Fibroblast of skin of right quadriceps (primary cell): Measurements from ENCODE around the gene FSHR.

Source experiments
- DNase-seq: peaks from one replicate; pipeline ENCODE4 v3.0.0-alpha.2; 2013

The FSHR gene, protein sequence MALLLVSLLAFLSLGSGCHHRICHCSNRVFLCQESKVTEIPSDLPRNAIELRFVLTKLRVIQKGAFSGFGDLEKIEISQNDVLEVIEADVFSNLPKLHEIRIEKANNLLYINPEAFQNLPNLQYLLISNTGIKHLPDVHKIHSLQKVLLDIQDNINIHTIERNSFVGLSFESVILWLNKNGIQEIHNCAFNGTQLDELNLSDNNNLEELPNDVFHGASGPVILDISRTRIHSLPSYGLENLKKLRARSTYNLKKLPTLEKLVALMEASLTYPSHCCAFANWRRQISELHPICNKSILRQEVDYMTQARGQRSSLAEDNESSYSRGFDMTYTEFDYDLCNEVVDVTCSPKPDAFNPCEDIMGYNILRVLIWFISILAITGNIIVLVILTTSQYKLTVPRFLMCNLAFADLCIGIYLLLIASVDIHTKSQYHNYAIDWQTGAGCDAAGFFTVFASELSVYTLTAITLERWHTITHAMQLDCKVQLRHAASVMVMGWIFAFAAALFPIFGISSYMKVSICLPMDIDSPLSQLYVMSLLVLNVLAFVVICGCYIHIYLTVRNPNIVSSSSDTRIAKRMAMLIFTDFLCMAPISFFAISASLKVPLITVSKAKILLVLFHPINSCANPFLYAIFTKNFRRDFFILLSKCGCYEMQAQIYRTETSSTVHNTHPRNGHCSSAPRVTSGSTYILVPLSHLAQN

GRCh38 chr2:49154140-49154539 is at the start of gene FSHR:
Gene FSHR, minus strand, starts transcription at chr2:49154515. Its CDS starts 98 bp downstream, at chr2:49154417.
- no peak for DNase-seq

DNA sequence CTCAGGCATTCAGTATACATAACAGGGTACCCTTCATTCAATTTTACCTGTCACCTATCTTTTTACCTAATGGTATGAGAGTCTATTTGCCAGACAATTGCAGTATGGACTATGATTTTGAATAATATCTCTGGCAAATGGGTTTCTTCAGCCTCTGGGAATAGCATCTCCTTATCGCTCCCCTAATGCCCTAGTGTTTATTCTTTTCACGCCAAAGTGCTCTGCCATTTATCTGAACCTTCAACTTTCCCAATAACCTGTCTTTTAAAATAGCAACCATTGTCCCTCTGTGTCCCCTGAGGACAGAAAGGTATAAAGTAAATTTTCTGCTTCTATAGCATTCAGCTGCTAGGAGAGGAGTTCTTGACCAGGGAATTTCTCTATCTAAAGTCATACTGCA is 45.0 kb upstream of the FSHR start:
- DNase-seq = no peak

DNA sequence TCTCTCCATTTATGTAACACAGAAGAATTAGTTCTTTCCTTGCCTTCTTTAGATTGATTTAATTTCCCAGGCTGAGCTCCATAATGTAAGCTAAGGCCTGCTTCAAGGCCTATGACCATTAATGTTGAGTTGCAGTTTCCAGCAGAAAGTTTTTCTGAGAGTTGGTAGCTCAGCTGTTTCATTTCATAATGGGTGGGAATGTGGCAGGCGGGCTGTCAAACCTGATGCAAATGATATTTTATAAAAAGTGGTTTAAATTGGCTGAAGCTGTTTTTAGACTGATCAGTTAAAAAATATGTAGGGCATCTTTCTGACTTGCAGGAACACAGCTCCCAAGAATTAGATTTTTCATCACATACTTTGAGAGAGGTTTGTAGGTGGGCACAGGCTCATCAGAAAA is 40.4 kb upstream of the FSHR start:
- DNase-seq = no peak

- DNase-seq = no peak
Measured at GRCh38 chr2:49192036-49192435, 37.7 kb upstream of the FSHR start.

DNA sequence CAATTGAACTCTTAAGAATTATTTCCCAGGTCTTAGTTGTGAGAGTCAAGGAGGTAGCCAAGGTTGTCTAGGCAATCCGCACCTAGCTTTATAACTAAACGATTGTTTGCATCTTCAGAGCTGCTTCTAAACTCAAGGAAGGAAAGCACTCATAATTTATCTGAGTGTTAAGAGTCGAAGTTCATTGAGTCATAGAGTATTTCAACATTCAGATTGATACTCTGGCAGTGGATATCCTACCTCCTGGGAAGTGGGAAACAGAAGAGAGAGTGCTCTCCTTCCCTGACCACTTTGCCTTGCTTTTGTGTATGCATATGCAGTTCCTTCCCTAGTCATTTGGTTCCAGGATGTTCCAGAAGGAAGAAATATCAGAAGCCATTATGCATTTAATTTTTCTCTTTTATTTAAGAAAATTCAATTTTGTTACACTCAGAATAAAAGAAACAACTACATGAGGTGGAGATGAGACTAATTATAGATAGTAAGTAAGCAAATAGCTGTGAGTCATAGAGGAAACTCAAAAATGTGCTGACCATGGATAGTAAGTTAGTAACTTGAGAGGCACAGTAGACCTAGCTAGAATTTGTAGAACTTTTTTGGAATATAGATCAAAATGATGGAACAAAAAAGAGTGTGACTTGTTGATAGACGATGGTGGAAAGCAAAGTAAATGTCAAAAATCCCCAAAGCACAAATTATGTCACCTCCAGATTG is 35.4 kb upstream of the FSHR start:
- no peak for DNase-seq

DNA sequence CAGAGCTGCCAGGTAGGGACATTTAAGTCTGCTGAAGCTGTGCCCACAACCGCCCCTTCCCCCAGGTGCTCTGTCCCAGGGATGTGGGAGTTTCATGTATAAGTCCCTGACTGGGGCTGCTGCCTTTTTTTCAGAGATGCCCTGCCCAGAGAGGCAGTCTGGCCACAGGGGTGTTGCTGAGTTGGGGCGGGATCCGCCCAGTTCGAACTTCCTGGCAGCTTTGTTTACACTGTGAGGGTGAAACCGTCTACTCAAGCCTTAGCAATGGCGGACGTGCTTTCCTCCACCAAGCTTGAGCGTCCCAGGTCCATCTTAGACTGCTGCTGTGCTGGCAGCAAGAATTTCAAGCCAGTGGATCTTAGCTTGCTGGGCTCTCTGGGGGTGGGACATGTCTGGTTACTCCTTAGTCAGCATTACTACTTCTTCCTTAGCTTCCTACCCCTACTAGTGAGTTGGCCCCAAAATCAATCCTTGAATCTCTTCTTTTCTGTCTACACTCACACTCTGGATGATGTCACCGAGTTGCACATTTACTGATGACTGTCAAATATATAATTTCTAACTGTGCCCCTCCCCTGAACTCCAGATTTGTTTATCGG is 31.8 kb upstream of the FSHR start:
- no peak for DNase-seq

DNA sequence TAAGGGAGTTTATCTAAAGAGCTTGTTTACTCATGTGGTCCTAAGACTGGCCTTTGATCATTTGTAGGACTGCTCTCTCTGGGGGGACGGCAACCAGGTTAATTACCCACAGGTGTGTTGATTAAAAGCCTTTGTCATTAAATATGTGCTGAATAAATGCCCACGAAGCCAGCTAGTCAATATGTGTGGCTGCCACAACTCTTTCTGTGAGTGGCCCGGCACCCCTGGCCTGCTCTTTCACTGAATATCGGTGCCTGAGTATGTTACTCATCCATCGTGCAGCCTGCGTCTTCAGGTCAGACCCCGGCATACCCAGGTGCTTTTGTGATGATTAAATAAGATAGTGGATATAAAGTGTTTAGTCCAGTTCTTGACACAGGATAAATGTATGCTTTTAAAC is 24.3 kb upstream of the FSHR start:
- no peak for DNase-seq

DNA sequence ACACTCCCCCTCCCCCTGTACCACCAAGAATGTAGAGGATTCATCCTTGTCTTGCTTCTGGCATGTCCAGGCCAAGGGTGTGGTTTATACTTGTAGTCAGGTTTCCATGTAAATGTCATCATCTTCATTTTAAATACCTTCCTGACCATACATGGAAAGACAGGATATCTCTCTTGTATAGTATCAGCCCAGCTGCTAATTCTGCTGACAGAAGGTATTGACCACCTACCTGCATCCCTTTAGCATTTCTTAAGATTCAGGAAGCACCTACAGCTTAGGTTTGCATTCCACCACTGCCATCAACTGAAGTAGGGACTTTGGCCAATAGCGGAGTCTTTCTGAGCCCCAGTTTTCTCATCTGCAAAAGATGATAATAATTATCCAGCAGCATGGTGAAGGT is 22.9 kb upstream of the FSHR start:
- no peak for DNase-seq

DNA sequence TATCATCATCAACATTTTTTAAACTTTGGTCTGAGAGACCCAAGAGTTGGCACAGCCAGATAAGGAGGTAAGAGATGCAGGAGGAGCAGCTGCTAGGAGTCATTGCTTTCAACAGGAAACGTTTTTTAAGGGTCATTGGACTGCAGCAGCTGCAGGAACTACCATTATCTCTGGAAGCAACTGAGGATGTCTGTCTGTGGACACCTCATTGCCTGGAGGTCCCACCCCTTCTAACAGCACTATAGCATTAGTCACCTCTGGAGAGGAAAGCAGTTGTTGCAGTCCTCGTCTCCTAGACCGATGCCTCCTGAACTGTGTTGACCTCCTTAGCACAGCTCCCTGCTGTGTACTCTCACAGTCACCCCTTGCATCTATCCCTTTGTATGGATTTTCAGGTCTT is 21.5 kb upstream of the FSHR start:
- DNase-seq = no peak

DNA sequence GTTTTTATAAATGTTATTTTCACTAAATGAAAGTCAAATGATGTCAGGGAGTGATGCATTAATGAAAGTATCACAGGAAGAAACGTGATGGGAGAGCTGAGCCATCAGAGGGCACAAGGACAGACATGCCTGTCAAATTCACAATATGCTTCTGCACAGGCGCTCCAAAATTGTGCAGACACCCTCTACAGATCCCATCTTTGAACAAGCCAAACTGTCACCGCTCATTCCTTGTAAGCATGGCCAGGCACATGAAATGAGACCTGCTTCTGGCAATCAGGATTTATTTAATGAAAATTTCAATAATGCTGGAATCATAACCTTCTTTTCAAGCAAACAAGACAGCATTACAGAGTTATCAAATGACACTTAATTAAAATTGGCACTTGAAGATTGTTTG is 20.4 kb upstream of the FSHR start:
- DNase-seq = no peak

DNA sequence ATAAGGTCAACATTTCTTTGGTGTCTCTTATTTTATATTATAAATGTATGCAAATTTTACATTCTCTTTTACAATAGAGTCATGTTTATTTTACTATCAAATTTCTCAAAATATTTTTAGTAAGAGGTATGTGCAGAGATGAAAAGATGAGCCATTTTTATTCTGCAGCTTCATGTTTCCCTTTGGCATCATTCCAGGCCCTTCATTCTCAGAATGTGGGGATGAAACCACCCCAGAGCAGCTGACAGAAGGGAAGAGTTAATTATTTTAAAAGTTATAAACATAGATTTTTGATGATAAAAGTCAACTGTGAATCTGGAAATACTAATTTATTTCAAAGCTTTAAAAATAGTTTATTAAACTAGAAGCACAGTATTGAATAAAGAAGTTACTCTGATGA is 12.8 kb upstream of the FSHR start:
- no peak for DNase-seq

GRCh38 chr2:49165662-49166061 is 11.3 kb upstream of the FSHR start:
- DNase-seq = no peak

GRCh38 chr2:49164729-49165128 is 10.4 kb upstream of the FSHR start:
- no peak for DNase-seq

DNA sequence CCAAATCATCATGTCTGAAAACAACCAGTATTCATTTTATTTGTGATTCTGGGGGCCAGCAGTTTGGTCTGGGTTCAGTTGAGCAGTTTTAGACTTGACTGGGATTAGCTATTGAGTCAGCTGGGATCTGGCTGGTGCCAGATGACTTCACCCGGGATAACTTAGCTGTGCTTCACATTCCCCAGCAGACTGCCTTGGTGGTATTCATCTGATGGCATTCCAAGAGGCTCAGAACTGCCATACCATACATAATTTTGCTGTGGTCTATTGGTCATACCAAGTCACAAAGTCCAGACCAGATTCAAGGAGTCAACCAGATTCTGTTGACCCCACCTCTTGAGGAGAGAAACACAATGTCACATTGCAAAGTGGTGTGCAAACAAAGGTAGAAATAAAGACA is 7.8 kb upstream of the FSHR start:
- DNase-seq = peak; percentile 48

- DNase-seq = no peak
Measured at GRCh38 chr2:49154891-49155290, 576 bp upstream of the FSHR start.

DNA sequence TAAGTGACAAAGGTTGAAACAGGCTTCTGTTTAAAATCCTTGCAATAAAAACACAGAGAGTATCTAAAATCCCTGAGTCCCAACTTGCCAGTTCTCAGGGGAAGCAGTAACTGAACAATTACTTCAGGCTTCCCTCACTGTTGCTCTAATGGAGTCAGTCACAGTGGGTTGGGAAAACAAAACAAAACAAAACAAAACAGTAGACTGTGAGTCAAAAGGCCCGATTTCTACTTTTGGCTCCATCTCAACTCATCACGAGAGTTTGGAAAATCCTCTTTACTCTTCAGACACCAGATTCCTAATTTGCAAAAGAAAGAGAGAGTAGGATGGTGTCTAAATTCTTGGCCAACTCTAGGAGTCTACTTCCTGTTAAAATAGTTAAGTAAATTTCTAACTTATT is 1.1 kb downstream of the FSHR start:
- DNase-seq = no peak

DNA sequence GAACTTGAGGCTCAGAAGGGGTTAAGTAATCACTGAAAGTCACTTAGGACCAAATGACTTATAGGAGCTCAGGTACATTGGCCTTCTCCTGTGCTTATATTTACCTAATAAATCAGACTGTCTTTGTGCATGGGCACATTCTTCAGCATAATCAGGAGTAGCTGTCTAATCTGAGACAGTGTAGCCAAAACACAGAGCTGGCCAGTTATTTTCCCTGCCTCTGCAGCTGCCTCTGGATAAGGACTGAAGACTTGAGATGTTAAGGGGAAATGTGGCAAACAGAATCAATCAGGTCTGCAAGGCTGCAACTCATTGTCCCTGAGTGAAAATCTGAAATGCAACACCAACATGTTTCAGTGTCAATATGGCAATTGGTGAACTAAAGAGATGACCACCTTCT is 1.5 kb downstream of the FSHR start:
- DNase-seq = no peak

DNA sequence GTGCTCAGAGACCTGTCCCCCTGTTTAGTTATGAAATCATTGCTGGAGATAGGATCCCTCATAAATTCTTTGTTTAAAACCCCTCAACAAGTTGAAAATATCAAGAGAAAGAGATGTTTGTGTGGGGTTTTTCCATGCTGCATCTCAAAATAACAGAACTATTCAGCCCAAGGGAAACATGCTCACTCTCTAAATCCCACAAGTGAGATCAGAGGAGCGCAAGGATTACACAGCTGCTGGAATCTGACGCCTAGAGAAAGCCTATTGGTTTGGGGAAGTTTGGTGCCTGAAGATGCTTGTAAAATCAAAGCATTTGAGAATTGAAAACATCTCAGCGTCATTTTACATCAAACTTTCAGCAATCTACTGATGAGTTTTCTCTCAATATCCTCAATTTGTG is 7.9 kb downstream of the FSHR start:
- no peak for DNase-seq

DNA sequence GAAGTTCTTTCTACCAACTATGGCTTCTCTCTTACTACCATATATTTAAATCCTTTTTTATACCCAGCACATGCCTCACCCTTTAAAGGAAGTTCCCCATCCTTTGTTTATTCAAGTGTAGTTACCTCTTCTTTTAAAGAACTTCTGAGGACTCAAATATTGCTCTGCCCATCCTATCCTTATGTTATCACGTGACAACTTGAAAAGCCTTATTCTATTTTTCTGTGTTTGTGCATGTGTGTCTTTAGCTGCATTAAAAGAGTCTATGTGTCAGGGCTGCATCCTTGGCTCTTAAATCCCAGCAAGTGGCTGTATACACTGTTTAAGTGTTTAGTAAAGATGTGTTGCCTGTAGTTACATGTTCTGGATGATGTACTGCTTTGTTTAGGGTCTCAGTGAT is 22.5 kb downstream of the FSHR start:
- DNase-seq = no peak

DNA sequence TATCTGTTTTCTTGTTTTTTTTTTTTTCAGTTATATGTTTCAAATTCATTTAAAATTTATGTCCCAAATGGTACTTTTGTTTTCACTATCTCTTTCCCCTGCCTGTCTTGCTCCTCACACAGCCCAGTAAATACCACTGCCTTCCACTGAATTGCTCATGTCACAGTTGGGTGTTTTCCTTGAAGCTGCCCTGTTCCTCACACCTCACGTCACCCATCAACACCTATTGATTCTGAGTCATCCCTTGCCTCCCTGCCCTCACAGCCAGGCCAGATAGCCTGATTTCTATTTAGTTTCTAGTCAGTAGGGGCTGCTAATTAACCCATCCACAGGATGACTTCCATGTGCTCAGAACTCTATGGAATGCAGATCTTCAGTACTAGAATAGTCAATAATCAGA is 25.3 kb downstream of the FSHR start:
- no peak for DNase-seq

- DNase-seq = no peak
Measured at GRCh38 chr2:49123600-49123999, 30.7 kb downstream of the FSHR start.

- no peak for DNase-seq
Measured at GRCh38 chr2:49122107-49122506, 32.2 kb downstream of the FSHR start.

- no peak for DNase-seq
Measured at GRCh38 chr2:49113046-49113445, 41.3 kb downstream of the FSHR start.

DNA sequence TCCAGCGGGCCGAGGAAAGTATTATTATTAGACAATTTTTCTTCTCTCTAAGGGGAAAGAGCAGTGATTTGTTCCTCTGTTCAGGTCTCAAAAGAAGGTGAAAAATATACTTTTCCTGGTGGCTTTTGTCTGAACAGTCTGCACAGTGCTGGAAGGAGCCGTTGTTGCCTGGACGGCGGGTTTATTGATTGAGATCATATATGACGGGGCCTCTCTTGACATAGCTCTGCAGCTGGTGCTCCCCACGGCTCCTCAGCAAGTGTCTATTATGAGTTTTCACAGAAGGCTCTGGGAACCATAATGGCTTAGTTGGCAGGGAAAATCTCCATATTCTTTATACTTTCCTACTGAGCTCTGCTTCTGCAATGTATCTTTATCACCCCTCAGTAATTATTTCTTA is 42.9 kb downstream of the FSHR start:
- no peak for DNase-seq
